Stimulated activated CD8-positive, alpha-beta memory T cell treated with anti-CD3 and anti-CD28 coated beads, Interleukin-15, amount 100 ng/mL, for 1 hour (primary cell): ENCODE results near the gene ENKD1.
"Not testable (repeated sequence)": the region's sequence is repeated elsewhere in the genome, so short reads cannot be mapped to it uniquely, and the experiment has no call there.

Source experiments
- DNase-seq: peaks from one replicate; pipeline ENCODE4 v3.0.0-alpha.2; 2020; ENCODE audit warnings: low read depth

The ENKD1 gene

GRCh38 chr16:67666559-67667452 lies at the start of gene ENKD1, which contains the start of gene C16orf86:
TSS of gene ENKD1 (minus strand) at chr16:67666750. CDS start at chr16:67666442, 308 bp downstream.
TSS of gene C16orf86 (plus strand) at chr16:67666814. CDS start at chr16:67666971, 157 bp downstream.
- DNase-seq, result peak; percentile 65

GRCh38 chr16:67716097-67716496 lies 49.5 kb upstream of the ENKD1 start:
- no peak for DNase-seq

- DNase-seq, result no peak
These were observed 48.0 kb upstream of the ENKD1 start for GRCh38 chr16:67714522-67714921.

- DNase-seq, result no peak
These were observed 47.2 kb upstream of the ENKD1 start for GRCh38 chr16:67713647-67714273.

- DNase-seq, result no peak
These were observed 44.1 kb upstream of the ENKD1 start for GRCh38 chr16:67710607-67711006.

- DNase-seq, result no peak
These were observed 42.5 kb upstream of the ENKD1 start for GRCh38 chr16:67709050-67709449.

- DNase-seq, result no peak
These were observed 41.8 kb upstream of the ENKD1 start for GRCh38 chr16:67708368-67708771.

- DNase-seq, result no peak
These were observed 41.2 kb upstream of the ENKD1 start for GRCh38 chr16:67707790-67708189.

GRCh38 chr16:67707210-67707609 lies 40.7 kb upstream of the ENKD1 start:
- no peak for DNase-seq

- no peak for DNase-seq
These were observed 37.6 kb upstream of the ENKD1 start for GRCh38 chr16:67704110-67704509.

- no peak for DNase-seq
These were observed 37.1 kb upstream of the ENKD1 start for GRCh38 chr16:67703626-67704025.

GRCh38 chr16:67702130-67702529 lies 35.6 kb upstream of the ENKD1 start:
- no peak for DNase-seq

GRCh38 chr16:67701420-67701819 lies 34.9 kb upstream of the ENKD1 start:
- no peak for DNase-seq

- no peak for DNase-seq
These were observed 32.7 kb upstream of the ENKD1 start for GRCh38 chr16:67699265-67699664.

- no peak for DNase-seq
These were observed 31.1 kb upstream of the ENKD1 start for GRCh38 chr16:67697422-67698185.

GRCh38 chr16:67694611-67695010 lies 28.1 kb upstream of the ENKD1 start:
- no peak for DNase-seq

GRCh38 chr16:67693517-67694285 lies 27.2 kb upstream of the ENKD1 start:
- DNase-seq, result not testable (repeated sequence)

- DNase-seq, result no peak
These were observed 19.0 kb upstream of the ENKD1 start for GRCh38 chr16:67685388-67686112.

GRCh38 chr16:67683767-67684166 lies 17.2 kb upstream of the ENKD1 start:
- no peak for DNase-seq

GRCh38 chr16:67679935-67680897 lies 13.7 kb upstream of the ENKD1 start:
- DNase-seq, result no peak
